Measurements from ENCODE around the gene DRD2.
A peak's percentile ranks its signal among the peaks of the same experiment; 100 is the strongest.

DRD2 gene

DNA sequence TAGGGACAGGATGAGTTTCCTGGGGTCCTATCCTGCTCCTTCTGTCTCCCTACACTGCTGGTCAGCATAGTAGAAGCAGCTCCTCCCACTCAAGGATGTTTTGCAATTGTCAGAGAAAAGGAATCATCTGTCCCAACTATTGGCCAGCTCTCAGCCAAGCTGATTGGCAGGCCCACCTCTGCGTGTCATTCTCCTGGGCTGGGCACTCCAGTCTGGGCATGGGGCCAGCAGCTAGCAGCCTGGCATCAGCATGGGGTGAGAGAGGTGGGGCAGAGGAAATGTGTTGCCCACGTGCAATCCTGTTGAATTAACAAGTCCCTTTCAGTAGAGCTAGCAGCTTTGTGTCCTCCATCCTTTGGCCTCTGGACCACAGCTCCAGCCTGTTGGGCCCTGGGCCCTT is 73.5 kb downstream of the DRD2 start:
- DNase-seq (ENCODE audit: low spot score): peak; percentile 41
- FAIRE-seq: no peak

DNA sequence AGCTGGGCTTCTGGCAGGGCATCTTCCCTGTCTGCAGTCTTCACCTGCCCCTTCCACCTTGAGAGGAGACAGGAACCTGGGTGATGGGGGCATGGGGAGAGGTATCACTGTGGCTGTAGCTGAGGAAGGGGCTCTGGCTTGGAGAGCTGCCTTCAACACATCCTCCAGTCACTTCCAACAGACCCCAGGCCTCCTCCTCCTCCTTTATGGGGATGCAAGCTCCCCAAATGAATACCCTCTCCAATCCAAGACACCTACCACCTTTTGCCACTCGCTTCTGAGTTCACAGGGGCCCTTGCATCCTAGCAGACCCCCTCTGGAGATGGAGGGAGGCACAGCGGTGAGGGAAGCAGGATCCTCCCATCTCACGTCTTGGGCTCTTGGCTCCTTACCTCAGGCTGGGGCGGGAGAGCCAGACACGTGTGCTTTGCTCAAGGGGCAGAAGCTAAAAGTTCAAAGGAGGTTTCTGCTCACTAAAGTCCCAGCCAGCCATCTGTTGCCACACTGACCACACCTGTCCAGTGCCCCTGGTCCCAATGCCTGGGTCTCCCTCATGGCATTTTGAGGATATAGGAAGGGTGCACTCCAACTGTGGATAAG is 74.5 kb downstream of the DRD2 start:
- no peak for FAIRE-seq
- no peak for DNase-seq (ENCODE audit: low spot score)

DNA sequence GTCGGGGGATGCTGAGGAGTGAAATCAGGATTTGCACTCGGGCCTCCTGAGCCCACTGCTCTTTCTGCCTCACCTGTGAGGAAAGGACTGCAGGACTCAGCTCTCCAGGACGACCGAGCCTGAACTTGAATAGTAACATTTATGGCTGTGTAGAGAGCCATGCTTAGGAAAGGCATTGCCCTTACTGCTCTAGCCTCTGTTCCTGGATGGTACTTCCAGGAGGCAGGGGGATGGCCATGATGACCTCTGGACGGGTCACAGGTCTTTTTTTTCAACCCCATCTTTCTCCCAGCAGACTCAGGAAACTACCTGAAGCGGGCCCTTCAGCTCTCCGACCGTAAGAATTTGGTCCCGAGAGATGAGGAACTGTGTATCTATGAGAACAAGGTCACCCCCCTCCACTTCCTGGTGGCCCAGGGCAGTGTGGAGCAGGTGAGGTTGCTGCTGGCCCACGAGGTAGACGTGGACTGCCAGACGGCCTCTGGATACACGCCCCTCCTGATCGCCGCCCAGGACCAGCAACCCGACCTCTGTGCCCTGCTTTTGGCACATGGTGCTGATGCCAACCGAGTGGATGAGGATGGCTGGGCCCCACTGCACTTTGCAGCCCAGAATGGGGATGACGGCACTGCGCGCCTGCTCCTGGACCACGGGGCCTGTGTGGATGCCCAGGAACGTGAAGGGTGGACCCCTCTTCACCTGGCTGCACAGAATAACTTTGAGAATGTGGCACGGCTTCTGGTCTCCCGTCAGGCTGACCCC is 76.3 kb downstream of the DRD2 start:
- FAIRE-seq: no peak

DNA sequence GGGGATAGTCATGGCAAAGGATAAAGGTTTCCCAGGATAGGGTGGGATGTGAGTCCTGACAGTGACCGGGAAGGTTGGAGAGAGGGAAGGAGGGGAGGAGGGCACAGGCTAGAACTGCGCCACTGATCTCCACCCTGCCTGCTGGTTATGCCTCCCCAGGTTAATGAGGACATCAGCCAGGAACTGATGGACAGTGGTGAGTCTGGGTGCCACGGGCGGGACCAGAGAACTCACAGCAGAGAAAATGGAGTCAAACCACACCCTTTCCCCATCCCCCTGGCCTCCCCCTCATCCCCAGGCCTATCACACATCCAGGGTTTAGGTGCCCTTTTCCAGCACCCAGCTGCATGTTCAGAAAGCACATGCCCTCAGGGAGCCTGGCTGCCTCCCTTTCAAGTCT is 77.4 kb downstream of the DRD2 start:
- FAIRE-seq (no peak), DNase-seq (ENCODE audit: low spot score) (no peak)

More for the DNA sequence above, 76.3 kb downstream of the DRD2 start:
- DNase-seq (ENCODE audit: low spot score): no peak

DNA sequence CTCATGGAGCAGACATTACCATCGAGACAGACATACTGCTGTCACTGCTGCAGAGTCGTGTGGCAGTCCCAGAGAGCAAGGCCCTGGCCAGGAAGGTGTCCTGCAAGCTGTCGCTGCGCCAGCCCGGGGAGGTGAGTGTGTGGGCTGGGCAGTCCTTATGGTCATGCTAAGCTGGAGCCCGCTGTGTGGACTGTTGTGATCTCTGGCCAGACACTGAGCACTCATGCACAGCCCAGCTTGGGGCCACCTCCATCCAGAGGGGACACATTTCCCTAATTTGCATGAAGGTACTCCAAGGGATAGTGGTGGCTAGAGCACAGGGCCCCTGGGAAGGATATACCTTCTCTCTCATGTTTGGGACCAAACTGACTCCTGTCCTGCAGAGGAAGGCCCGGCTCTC is 78.0 kb downstream of the DRD2 start:
- FAIRE-seq (no peak), DNase-seq (ENCODE audit: low spot score) (no peak)

DNA sequence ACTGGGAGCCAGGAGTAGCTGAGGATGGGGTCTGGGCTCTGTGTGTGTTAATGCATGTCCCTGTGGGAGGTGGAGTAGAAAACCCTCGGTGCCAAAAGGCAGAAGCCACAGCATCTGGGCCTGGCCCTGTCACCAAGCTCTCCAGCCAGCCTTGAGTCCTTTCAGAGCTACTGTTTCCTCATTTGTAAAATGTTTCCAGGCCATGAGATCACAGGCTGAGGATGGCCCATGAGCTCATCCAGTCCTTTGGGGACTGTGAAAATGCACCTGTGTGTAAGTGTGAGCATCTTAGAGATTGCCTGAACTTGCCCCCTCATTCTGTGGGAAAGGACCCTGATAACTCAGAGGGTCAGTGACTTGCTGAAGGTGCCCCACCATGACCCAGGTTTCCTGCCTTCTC is 78.5 kb downstream of the DRD2 start:
- DNase-seq (ENCODE audit: low spot score) (no peak), FAIRE-seq (no peak)

DNA sequence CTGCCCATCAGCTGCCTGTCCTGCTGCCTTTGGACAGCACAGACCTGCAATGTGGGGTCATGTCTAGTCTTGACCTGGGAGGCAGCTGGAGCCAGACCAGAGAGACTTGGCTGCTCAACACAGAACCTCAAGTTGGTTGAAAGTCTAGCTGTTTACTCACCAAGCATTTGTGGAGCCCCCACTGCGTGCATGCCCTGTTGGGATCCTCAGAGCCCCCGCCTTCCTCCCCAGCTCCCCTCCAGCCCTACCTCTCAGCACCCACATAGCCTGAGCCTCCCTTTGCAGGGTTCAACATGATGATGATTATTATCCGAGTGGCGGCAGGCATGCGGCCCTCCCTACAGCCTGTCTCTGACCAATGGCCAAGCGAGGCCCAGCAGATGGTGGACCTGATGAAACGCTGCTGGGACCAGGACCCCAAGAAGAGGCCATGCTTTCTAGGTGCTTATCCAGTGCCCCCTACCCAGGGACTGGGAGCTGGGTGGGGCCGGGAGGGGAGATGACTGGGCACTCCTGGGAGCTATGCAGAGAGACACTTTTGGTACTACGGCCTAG is 79.3 kb downstream of the DRD2 start:
- FAIRE-seq (no peak), DNase-seq (ENCODE audit: low spot score) (no peak)

DNA sequence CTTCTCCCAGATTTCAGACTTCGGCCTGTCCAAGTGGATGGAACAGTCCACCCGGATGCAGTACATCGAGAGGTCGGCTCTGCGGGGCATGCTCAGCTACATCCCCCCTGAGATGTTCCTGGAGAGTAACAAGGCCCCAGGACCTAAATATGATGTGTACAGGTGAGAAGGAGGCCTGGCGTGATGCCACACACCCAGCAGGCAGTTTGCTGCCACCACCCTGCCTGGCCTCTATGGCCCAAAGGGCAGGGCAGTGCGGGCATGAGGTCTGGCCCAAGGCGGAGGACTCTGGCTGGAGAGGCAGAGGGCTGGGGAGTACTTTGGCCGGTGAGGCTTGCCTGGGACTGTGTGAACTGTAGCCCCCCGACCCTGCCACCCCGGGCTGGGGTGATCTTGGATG is 80.3 kb downstream of the DRD2 start:
- FAIRE-seq (no peak), DNase-seq (ENCODE audit: low spot score) (no peak)

DNA sequence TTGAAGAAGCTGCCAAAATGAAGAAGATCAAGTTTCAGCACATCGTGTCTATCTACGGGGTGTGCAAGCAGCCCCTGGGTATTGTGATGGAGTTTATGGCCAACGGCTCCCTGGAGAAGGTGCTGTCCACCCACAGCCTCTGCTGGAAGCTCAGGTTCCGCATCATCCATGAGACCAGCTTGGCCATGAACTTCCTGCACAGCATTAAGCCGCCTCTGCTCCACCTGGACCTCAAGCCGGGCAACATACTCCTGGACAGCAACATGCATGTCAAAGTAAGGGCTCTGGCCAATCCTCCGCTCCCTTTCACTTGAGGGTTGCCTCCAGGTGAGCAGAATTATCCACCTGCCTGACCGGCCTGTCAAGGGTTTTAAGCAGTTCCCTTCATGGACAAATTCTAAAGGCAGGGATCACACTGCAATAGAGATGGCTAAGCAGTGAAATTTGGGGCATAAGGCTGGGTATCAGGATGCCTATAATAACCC is 81.7 kb downstream of the DRD2 start:
- no peak for DNase-seq (ENCODE audit: low spot score)
- no peak for FAIRE-seq

DNA sequence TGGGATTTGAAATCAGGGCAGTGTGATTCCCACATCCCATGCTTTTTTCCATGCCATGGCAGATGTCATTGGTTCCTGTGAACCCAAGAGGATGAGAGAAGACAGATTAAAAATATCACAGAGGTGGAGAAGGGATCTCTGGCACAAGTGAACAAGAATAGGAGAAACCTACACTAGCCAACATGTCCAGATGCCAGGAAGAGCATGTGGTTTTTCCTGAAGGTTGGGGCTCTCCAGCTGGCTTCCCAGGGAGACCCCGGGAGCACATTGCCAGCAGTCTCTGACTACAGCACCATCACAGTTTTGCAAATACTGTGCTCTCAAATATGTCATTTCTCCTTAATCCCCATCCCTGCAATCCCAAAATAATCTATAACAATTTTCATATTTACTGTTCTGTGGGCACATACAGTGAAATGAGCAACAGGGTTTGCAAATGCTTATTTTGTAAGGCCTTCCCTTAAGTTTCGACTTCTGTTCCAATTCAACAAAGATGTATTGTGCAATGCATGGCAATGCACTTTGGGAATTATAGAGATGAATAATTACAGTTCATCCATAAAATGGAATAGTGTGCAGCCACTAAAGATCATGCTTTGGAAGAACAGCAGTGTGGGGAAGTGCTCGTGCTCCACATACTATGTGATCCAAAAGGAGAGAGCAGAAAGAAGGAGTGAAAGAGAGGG is 82.8 kb downstream of the DRD2 start:
- no peak for FAIRE-seq

DNA sequence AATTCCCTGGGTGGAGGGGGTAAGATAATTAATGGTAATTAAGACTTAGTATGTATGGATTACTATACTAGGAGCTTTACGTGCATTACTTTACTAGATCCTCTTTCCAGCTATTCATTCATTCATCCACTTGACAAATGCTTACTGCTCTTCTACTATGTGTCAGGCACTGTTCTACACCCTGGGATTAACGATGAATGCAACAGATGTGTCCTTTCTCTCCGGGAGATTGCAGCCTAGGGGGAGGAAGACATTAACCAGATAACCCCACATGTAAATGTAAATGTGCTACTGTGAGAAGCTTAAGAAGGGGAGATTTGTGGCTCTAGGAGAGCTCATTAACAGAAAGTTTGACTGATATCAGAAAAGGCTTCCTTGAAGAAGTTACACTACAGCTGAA is 85.9 kb downstream of the DRD2 start:
- FAIRE-seq (no peak), DNase-seq (ENCODE audit: low spot score) (no peak)

More for the DNA sequence above, 82.8 kb downstream of the DRD2 start:
- no peak for DNase-seq (ENCODE audit: low spot score)

DNA sequence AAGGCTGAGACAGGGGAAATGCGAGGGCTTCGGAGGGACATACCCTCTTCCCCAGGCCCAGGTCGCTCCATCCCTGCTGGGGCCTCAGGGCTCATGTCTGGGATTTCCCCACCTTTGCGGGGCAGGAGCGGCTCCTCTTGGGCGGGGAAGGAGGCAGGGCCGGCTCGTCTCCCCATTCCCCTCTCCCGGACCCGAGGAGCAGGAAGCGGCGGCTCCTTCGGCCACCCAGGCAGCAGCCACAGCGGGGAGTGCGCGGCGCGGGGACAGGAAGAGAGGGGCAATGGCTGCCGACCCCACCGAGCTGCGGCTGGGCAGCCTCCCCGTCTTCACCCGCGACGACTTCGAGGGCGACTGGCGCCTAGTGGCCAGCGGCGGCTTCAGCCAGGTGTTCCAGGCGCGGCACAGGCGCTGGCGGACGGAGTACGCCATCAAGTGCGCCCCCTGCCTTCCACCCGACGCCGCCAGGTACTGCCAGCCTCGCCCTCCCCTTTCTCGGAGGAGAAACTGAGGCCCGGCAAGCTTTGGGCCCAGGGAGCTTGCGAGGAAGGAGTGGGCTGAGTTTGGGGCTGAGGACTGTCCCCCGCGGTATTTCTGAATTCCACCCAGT is 87.5 kb downstream of the DRD2 start, which contains the start of gene ANKK1:
TSS of gene ANKK1 (plus strand) at position 175 of the 607 bp plus-strand sequence. CDS start at position 281, 106 bp downstream.
- FAIRE-seq (no peak), DNase-seq (ENCODE audit: low spot score) (no peak)

DNA sequence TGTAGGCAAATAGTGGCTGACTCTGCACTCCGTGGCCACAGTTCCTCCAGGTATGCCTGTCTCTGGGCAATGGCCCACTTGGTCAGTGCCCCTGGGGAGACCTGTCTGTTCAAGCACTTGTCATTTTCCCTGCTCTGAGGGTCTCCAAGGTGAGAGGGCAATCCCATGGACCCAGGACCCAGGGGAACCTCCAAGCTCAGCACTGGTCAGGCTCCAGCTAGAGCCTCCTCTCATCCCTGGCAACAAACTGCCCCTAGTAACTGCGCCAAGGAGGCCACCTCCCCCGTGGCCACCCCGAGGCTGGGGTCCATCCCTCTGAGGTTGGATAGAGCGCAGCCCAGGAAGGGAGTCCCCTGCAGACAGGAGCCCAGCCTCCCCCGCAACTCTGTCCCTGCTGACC is 88.3 kb downstream of the DRD2 start:
- DNase-seq (ENCODE audit: low spot score) (no peak), FAIRE-seq (no peak)

DNA sequence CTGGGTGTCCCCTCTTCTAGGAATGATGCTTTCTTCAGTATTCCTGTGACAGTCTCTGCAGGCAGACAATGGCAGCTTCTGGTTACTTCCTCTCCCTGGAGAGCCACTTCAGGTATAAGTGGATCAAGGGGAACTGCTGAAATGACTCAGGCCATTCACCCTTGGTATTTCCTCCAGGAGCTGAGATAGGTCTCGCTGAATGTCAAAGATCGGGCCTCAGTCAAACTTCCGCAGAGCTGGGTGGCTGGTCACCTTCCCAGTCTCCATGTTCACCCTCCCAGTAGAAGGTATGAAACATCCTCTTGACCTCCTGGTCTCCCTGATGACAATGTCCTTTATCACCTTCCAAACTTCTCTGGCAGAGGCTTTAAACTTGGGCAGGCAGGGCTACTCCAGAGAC is 89.4 kb downstream of the DRD2 start:
- DNase-seq (ENCODE audit: low spot score) (no peak), FAIRE-seq (no peak)

DNA sequence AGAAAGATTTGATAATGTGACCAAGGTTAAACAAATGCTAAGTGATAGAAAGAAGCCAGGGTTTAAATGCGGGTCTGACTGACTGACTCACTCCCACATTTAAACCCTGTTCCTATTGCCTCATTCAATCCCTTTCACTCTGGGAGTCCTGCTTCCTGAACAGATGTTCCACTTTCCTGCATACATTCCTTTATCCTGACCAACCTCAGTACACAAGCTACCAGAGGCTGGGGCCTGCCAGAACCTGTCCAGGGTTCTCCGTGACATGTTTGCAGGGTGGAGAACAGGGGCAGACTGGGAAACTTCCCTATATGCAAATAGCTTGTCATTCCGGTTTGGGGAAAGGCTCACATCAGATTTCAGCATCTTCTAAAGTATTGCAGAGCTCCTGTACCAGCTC is 90.6 kb downstream of the DRD2 start:
- DNase-seq (ENCODE audit: low spot score) (no peak), FAIRE-seq (no peak)

DNA sequence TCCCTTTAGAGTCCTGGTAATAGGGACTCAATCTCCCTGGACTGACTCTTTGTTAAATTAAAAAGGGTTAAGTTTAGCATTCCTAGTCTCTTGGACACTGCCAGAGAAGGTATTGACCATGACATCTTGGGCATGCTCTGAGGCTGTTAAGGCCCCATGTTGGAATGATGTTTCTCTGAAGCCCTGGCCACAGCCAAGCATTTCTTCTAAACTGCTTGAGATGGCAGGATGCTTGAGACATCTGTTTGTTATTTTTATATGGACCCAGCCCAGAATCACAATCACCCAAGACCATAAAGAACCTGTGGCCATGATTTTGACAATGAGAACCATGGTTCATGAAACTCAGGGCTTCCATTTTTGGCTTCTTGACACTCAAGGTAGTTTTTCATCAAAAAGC is 93.1 kb downstream of the DRD2 start:
- no peak for FAIRE-seq
- DNase-seq (ENCODE audit: low spot score): no peak

DNA sequence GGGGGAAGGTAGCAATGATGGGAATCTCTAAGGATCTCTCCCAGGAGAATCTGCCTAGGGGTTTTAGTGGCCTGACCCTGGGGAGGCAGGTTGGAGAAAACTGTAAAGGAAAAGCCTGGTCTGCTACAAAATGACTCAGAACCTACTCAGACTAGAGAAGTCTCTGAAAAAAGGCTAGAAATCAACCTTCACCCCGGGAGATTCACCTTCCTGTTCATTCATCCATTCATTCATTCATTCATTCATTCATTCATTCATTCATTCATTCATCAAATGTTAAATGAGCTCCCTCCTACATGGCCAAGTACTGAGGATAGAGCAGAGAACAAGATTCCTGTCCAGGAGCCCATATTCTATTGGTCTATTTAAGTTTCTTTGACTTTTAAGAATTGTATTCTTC is 96.5 kb downstream of the DRD2 start:
- FAIRE-seq: no peak
- no peak for DNase-seq (ENCODE audit: low spot score)

DNA sequence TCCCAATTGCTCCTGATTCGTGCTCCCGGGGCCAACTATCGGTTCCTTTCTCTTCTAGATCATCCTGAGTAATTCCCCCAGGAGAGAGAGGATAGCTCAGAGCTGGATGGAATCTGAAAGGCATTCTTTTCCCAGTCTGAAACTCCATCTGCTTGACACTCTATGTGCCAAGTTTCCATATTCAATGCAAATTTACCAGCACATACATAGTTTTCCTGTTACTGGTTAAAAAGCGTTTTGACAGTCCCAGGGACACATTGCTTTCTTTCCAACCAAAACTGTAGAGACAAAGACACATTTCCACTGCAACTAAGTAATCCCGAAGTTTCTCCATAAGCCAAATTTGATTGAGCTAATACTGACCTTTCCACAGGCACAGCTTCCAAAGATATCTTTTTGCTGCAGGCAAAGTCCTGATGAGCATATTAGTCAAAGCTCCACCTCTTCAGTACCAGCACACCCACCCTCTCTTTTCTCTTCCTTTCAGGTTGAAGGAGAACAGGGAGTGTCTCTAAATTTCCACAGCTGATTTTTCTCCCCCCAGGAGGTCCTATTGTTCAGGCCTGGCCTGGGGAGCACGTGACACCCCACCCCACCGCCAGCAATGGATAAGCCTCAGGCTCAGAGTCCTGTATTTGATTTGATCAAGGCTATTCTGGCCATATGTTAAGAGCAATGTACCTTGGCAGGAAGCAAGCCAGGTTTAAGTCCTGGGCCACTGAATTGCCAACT is 97.4 kb downstream of the DRD2 start:
- FAIRE-seq (no peak), DNase-seq (ENCODE audit: low spot score) (no peak)

DNA sequence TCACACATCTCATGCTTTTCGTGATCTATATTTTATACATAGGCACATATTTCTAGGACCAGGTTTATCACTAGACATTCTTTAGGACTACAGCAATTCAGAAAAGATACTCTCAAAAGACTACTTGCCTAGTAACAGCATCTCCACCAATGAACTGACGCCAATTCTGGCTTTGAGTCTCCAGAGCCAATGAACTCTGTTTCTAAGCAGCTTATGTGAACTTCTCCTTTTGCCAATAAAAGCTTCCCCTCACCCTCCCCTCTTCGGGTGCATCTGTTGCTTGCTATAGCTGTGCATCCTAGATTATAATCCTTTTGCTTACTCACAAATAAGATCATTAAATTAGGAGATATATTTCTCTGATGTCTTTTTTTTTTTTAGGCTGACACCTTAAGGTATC is 99.0 kb downstream of the DRD2 start:
- no peak for FAIRE-seq

DNA sequence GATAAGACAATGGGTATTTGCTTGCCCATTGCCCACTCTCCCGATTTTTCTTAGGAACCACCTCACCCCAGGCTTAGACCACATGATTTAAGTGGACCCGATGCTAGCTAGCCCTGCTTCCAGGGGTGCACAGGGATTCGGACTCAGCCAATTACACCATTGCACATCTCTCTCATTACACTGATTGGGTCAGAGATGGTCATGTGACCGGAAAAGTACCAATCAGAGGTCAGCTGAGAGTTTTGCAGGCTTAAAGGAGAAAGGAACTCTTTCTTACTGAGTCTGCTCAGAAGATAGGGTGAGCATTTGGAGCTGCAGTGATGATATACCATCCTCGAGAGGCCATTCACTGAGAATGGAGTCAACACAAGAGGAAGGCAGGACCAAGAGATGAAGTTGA is 99.8 kb downstream of the DRD2 start:
- FAIRE-seq: no peak

More for the DNA sequence above, 99.0 kb downstream of the DRD2 start:
- DNase-seq (ENCODE audit: low spot score): no peak

DNA sequence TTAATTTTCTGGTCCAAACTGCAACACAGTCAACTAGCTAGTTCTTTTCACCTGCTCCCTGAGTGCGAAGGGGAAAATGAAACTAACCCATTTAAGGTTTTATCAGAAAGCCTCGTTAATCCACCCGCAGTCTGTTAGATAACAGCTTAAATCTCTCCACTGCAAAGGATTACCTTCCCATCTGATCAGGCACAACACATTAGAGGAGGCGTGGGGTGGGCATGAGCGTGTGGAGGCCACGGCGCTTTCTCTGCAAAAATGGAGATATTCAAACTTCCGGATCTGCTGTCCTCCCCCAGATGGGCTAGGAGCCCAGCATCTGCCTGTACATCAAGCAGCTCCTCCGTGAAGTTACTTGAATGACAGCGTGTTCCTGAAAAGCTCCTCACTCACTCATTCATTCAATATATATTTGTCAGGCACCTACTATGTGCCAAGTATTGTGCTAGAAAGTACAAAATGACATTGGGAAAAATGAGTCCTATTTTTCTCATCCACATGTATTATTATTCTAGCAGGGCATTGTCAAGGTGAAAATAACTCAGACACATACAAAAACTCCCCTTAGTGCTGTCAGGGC is 101.1 kb downstream of the DRD2 start:
- no peak for DNase-seq (ENCODE audit: low spot score)
- FAIRE-seq: no peak

More for the DNA sequence above, 99.8 kb downstream of the DRD2 start:
- no peak for DNase-seq (ENCODE audit: low spot score)
